Skin epidermis (tissue), 12 donors: ENCODE measurements around the gene PSMD5.

Experiments used
- H3K27ac ChIP-seq, 21 experiments: fragments of 200-600 bp; sonication (generic) in 11 of 21; one replicate each; pipeline ENCODE4 v1.5.0; 2020; ENCODE audit warnings: mild to moderate bottlenecking in 3 of 21, inconsistent platforms in 2 of 21, moderate library complexity in 2 of 21
- H3K4me3 ChIP-seq, 7 experiments: fragments of 200-600 bp; sonication (generic) in 2 of 7; one replicate each; pipeline ENCODE4 v1.5.0; 2020; ENCODE audit warnings: inconsistent platforms in 2 of 7, mild to moderate bottlenecking in 2 of 7, moderate library complexity in 1 of 7

Gene PSMD5

DNA sequence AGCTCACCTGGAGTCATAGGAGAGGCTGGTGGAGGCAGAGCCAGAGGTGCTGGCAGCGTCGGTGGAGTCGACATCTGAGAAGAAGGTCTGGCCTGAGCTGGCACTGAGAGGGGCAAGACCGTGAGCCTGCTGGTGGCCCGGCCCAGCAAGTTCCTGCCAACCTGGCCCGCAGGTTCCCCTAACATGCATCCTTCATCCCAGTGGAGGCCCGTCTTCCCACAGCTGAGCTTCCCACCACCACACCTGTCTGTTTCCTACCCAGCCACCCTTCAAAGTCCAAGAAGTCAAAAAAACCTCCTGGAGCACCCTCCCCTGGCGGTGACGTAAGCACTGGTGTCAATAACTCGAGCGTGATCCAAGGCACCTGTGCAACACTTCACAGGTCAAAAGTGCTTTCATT lies 17.4 kb upstream of the PSMD5 start:
- no peak overlapping the region for H3K27ac ChIP-seq

DNA sequence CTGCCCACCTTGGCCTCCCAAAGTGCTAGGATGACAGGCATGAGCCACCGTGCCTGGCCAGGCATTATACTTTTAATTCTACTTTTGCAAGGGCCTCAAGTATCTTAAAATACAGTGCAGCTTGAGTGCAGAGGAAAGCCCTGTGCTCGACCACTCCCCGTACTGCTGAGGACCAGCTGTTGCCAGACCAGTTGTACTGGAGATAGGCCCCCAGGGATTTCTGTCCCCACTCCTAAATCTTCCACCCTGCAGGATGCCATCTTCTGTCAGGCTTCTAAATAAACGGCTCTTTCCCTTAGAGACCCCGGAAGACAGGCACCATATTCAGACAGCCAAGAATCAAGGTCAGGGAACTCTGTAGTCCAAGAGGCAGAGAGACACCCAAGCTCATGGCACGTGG lies 16.6 kb upstream of the PSMD5 start:
- Histone ChIP-seq H3K27ac (no peak overlapping the region), H3K4me3 (no peak overlapping the region)

More for the DNA sequence above, 17.4 kb upstream of the PSMD5 start:
- H3K4me3 ChIP-seq = no peak overlapping the region

DNA sequence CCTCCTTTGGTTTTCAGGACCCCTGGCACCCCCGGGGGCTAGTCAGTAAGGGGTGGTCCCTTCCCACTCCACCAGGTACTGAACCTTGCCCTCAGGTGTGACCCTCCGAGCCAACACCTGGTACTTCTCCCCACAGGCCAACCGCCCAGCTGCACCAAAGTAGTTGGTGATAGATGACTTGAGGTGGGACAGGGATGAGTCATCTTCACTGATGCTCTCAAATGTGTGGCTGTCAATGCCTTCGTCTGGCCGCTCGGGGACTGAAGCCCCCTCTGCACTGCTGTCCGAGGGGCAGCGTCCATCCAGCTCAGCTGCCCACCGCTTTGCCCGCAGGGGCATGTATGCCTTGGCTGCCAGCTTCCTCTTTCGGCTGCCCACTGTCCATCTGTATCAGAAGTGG lies 15.2 kb upstream of the PSMD5 start:
- Histone ChIP-seq H3K27ac (no peak overlapping the region), H3K4me3 (no peak overlapping the region)

DNA sequence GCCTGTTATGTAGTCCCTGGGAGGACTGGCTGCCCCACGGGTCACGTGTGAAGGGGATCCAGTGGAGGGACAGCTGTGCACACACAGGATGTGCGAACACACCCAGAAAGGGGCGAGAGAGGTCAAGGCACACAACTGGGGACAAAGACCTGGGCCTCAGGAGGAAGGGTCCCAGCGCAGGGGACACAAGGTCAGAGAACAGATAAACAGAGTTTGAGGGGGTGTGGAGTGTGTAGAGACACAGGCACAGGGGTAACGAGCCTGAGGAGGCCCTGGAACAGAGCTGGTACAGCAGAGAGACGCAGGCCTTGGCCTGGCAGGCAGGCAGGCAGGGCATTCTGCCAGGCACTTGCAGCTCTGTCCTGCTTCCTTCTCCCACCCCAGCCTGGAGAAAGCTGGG lies 14.8 kb upstream of the PSMD5 start:
- Histone ChIP-seq H3K27ac (peak overlapping the region in 3 of 21 experiments; percentile 1 to 8 (median 6)), H3K4me3 (no peak overlapping the region)

DNA sequence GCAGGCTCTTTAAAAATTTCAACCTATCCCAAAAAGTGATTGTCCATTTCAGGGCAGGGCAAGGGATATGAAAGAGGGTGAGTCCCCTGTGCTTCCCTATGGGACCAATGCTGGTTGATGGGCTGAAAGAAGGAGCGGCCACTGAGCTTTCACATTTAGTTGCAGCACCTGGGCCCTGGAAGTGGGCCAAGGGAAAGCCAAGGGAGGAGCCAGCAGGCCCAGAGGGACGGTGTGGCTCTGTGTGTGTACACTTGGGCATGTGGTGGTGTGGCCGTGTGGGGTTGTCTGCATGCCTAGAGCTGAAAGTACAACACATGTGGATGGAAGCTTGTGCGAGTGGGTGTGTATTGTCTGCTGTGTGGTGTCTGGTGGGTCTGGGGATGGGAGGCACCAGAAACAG lies 14.0 kb upstream of the PSMD5 start:
- H3K4me3 ChIP-seq = no peak overlapping the region
- peak overlapping the region in 2 of 21 experiments; percentile 1 to 14 for H3K27ac ChIP-seq

DNA sequence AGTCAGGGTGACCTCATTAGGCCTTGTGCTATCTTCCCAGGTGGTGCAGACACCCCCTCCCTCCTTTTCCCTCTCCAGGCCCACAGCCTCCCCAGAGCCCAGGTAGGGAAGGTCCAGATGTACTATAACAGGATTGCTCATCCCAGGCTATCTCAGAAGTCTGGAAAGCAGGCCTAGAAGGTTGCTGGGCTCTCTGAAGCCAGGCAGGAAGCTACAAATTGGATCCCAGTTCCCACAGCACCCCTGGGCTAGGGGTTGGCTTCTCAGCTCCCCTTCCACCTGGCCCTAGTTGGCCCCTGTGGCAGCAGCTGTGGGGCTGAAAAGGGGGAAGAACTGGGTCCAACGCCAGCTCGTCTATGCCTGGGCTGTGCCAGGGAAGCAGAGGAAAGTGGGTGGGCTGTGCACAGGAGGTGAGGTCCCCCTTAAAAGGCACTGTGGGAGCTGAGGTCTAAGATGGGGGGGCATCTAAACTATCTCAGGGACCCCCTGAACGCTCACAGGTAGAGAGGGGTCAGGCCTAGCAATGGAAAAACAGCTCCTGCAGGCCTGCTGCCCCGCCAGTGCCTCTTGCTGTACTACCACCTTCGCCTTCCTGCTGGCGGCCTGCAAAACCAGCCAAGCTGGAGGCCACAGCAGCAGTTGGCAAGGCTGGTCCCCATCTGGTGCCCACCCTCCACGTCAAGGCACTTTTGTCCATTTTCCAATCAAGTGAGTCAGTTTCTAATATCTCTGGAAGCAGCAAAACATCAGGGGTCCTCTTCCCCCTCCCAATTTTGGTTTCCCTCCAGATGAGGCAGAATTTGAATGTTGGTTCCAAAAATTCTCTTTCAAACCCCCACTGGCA lies 13.3 kb upstream of the PSMD5 start:
- H3K27ac ChIP-seq = peak overlapping the region in 4 of 21 experiments; percentile 1 to 29 (median 16)

DNA sequence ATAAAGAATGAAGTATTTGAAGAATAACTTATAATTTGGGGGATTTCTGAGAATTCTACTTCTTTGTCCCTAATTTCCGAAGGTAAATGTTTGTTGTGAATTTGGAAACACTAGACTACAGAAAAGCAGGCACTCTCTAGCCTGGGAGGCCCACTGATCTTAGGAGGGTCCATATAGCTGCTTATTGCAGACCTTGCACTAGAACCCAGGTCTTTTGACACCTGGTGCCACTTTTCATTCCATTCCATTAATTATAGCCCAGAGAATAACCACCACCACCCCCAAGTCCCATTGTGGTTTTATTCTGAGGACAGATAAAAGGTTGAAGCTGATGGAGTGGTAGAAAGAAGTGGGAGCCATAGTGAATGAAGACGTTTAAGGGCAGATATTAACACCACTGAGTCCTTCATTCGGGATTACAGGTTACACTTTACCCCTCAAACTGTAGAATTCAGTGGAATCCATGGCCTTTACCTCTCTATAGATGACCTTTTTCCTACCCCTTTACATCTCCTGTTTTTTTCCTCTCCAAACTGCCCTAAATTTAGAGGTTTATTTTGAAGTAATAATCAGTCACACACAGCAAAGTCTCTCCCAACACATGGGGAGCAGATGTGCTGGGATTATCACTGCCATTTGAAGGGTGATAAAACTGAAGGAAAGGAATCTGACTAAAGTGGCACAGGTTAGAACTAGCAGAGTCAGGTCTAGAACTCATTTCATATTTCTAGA lies 12.0 kb upstream of the PSMD5 start:
- no peak overlapping the region for H3K4me3 ChIP-seq
- no peak overlapping the region for H3K27ac ChIP-seq

More for the DNA sequence above, 13.3 kb upstream of the PSMD5 start:
- H3K4me3 ChIP-seq = no peak overlapping the region

DNA sequence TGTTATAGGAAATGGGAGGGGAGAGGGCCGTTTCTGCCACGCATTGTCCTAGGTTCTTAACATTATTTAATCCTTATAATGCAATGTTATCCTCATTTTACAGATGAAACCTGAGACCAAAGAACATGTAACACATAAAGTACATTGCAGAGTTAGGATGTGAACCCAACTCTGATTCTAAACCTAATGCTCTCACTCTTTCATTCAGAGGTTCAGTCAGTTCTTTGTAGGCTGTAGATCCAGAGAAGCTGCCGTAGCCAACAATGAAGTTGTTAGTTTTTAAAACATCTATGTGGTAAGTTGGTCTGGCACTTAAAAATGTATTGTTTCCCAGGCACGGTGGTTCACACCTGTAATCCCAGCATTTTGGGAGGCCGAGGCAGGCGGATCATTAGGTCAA lies 10.5 kb upstream of the PSMD5 start:
- H3K4me3 ChIP-seq = no peak overlapping the region
- no peak overlapping the region for H3K27ac ChIP-seq

DNA sequence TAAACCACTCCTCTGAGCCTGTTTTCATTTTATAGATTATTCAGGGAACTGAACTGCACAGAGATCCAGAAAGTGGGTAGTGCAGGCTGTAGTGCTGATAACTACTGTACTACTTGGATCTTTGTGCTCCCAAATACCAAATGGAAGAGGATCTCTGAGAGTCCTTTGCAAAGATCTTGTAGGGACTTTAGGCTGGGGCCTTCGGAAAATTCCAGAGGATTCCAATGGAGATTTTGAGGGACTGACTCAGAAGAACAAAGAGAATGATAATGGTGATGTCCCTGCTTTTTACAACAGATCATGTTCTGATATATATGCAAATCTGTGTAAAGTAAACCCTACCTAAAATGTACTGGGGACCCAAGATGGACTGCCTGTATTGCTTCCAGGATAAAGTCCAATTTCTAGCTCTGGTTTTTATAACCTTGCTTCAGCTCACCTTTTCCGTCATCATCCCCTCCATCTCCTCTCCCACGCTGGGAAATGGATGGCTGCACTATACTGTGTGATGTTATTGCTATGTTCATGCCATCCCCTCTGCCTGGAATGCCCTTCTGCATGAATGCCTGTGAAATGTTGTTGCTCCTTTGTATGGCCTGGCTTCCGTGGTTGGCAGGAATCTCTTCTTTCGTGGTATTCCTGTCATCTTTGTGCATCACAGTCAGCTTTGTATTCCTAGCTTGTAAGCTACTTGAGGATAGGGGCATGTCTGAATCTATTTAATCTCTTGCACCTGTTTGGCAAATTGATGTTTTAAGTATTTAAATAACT lies 9.7 kb upstream of the PSMD5 start:
- no peak overlapping the region for H3K27ac ChIP-seq
- H3K4me3 ChIP-seq = no peak overlapping the region

DNA sequence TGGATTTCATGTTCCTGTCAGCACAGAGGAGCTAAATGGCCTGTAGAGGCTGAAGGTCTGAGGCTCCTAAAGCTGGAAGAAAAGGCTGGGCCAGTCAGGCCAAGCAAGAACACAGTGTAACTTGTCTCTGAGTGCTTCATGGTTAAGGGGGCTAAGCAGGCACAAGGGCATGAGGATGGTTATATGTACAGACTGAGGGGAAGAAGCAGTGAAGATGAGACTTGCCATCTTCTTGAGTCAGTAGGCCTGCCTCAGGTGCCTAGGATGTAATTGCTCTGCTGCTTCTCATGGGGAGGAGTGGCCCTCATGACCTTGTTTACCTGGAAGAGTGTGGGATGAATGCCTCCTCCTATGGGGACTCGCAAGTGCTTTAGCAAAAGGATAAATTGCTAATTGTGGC lies 8.7 kb upstream of the PSMD5 start:
- Histone ChIP-seq H3K4me3 (no peak overlapping the region), H3K27ac (no peak overlapping the region)

DNA sequence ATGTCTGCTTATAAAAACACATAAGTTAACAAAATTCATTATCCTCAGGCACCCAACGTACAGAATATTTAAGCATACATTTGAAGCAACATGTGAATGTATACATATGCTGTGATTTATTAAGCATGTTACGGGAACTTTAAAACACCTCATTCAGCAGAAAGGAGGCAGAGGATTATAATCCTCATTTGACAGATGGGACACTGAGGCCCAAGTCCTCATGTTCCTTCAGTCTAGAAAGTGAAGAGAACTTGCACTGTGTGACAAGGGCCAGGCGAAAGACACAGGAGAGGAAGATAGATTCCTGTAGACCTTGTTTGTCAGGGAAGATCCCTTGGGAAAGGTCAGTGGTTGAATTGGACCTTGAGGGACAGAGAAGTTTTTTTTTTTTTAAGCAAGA lies 7.6 kb upstream of the PSMD5 start:
- no peak overlapping the region for H3K4me3 ChIP-seq
- no peak overlapping the region for H3K27ac ChIP-seq

DNA sequence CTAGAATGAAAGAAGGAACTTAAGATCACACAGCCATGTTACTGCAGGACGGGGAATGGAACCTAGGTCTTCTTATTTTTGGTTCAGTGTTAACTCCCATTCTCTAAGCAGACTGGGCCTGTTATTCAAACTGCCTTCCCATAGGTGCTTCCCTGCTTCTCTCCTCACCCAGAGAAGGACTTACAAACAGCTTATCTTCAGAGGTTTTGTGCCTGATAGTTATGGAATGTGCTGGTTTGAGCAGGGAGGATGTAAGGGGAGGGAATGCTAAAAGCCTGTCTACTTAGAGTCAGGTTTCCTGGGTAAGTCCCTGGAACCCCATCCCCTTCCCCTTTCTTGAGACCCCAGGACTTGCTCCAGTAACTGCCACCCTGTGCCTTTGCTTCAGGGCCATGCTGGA lies 4.2 kb upstream of the PSMD5 start:
- Histone ChIP-seq H3K4me3 (no peak overlapping the region), H3K27ac (peak overlapping the region in 5 of 21 experiments; percentile 21 to 93 (median 62))

DNA sequence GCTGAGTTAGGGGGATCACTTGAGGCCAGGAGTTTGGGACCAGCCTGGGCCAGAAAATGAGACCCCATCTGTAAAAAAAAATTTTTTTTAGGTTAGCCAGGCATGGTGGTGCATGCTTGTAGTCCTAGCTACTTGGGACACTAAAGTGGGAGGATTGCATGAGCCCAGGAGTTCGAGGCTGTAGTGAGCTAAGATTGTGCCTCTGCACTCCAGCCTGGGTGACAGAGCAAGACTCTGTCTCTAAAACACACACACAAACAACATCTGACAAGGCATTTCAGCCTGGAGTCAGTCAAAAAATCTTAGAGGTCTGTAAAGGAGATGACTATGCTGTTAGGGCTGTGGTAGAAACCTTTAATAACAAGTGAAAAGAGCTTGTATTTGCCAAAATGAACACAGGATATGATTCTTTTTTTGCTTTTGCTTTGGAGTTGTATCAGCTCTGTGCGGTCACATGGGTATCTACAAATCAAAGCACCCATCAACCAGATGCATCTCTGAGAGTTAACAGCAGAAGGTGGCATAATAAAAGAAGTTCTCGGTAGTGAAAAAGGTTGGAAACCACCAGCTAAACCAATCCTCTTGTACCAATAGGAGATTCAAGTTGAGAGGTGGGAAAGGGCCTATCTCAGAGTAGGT lies 3.6 kb upstream of the PSMD5 start:
- Histone ChIP-seq H3K27ac (peak overlapping the region in 7 of 21 experiments; percentile 15 to 93 (median 57)), H3K4me3 (no peak overlapping the region)

DNA sequence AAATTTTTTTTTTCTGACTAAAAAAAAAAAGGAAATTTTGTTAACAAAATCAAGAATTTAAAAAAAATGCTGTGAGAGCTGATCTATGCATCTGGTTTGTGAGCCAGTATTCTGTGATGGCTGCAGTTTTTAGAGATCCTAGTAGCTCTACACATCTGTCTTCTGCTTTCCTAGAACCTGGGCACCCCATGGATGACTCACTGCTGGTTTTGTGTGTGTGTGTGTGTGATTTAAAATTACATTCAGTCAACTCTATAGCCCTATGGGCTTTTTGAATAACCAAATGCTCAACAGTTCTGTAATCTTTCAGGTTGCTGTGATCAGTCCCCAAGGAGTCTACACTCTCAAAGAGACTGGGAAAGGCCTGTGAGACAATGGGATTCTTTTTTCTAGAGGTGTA lies 2.5 kb upstream of the PSMD5 start:
- no peak overlapping the region for H3K4me3 ChIP-seq
- H3K27ac ChIP-seq = peak overlapping the region in 5 of 21 experiments; percentile 13 to 93 (median 57)

DNA sequence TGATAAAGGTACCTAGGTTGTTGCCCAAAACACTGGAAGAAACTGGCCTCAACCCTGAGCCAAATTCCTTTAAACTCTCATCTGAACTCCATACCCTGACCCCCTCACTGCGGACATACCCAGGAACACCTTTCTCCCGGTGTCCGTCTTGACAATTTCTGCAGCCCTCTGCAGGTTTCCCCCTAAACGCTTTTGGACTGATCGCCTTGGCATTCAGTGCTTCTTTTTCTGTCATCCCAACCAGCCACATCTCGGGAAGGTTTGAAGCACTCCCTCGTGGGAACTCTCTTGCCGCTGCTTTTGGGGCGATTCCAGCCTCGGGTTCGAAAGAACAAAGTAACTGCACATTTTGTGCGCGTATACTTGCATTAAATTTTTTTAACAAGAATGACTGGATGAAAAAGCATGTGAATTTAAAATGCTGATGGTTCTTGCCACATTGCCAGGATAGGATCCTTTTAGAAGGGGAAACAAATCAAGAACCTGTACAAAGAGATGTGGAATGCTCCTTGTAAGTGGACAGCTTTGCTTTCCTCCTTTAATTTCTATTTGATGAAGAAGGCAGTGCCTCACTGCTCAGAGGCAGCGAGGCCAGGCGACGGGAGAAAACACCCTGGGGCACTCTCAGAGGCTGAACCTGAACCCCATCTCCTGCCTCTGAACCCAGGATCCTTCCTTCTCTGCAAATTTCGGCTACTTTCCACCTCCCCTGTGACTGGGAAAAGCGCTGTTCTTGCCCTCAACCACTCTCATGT lies 615 bp downstream of the PSMD5 start:
- Histone ChIP-seq H3K27ac (peak overlapping the region; percentile 66 to 97 (median 95)), H3K4me3 (peak overlapping the region; percentile 52 to 80 (median 63))

DNA sequence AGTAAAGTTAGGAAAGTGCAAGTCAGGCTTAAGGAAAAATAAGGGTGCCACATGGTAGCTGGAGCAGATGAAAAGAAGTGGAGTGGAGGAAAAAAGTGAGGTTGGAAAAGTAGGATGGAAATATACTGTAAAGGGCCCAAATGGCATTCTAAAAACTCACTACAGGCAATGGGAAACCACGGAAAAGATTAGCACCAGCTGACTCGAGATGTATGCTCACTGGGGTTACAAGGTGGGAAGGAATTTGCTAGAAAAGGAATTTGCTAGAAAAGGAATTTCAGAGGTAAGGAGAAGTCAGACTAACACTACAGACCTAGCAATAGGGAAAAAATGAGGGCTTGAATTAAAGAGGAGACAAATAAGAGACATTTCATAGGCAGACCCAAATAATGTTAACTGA lies 3.6 kb downstream of the PSMD5 start:
- Histone ChIP-seq H3K27ac (peak overlapping the region in 1 of 21 experiments; percentile 7), H3K4me3 (no peak overlapping the region)

DNA sequence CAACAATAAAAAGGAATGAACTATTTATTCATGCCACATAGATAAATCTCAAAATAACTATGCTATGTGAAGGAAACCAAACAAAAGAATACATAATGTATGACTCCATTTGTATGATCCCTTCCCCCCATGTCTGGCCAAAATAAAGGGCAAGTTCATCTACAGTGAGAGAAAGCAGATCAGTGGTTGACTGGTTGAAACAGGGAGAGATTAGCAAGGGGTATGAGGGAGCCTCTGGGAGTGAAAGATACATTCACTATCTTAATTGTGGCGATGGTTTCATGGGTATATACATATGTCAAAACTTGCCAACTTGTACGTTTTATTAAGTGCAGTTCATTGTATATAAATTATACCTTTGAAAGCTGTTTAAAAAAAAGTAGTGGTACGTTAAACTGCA lies 4.8 kb downstream of the PSMD5 start:
- Histone ChIP-seq H3K4me3 (no peak overlapping the region), H3K27ac (no peak overlapping the region)

DNA sequence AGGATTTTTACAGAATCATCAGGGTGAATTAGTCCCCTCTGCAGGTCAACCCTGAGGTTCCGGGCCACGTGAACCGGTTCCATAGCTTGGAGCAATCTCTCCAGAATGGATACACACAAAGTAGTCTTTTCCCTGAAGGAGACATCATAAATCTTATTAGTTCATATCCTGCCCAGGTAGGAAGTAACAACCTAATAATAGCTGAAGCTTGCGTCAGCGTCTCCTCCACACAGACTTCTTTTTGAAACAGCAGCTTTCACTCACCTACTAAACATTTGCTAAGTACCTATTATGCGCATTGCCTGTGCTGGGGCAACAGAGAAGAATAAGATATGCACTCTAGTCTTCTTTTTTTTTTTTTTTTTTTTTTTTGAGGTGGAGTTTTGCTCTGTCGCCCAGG lies 9.4 kb downstream of the PSMD5 start:
- no peak overlapping the region for H3K4me3 ChIP-seq

DNA sequence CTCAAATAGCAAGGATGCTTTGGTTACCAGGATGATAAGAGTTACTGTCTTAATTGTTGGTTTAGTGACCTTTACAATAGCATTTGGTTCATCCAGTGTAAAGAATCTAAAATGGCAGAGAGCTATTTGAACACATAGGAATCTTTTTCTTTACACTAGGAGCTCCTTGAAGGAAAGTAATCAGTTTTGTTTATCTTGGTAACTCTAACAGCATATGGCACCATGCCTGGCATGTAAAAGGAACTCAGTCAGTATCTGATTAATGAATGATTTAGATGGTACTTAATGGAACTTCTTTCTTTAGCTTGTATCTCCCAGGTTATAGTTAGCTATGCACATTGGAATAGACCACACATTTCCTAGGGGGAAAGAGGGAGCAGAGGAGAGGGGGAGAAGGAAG lies 9.9 kb downstream of the PSMD5 start:
- no peak overlapping the region for H3K27ac ChIP-seq
- H3K4me3 ChIP-seq = no peak overlapping the region

More for the DNA sequence above, 9.4 kb downstream of the PSMD5 start:
- H3K27ac ChIP-seq = no peak overlapping the region
